ENCODE results near the gene TMX3. TPM values are rescaled to one million over a fixed set of nuclear protein-coding genes. Genes with fewer than 3 reads are reported as not detected.

TMX3 gene
- total RNA-seq, 1 experiment from 2014 or later: 33.3 TPM

DNA sequence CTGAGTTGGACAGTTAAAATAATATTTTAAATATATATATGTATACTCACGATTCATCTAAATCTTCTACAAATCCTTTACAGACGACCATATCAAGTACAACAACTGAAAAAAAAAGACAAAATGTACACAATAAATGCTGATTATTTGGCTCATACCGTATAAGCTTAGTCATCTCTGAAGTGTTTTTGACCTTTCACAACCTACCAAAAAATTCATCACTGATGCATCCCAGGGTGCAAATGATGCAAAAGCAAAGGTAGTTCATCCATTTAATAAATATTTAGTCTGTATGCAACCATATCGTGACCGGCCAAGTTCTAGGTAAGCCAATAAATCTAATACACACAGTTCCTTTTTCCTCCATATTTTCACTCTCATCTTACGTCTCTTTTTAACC lies 1.1 kb downstream of the TMX3 start:
- peak overlapping the region; percentile 96 for H3K4me3 Mint-ChIP-seq
- peaks cover 19% of the 10 kb centered on the region for H3K4me1 Mint-ChIP-seq
- ChIA-PET CTCF (no interaction called here), POLR2A (no interaction called here)
- TF ChIP-seq, protein P1, sequence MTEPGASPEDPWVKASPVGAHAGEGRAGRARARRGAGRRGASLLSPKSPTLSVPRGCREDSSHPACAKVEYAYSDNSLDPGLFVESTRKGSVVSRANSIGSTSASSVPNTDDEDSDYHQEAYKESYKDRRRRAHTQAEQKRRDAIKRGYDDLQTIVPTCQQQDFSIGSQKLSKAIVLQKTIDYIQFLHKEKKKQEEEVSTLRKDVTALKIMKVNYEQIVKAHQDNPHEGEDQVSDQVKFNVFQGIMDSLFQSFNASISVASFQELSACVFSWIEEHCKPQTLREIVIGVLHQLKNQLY (CRISPR knock-in tag; IDR thresholded peaks at IDR 0.05): no peak
- TF ChIP-seq, protein P2, sequence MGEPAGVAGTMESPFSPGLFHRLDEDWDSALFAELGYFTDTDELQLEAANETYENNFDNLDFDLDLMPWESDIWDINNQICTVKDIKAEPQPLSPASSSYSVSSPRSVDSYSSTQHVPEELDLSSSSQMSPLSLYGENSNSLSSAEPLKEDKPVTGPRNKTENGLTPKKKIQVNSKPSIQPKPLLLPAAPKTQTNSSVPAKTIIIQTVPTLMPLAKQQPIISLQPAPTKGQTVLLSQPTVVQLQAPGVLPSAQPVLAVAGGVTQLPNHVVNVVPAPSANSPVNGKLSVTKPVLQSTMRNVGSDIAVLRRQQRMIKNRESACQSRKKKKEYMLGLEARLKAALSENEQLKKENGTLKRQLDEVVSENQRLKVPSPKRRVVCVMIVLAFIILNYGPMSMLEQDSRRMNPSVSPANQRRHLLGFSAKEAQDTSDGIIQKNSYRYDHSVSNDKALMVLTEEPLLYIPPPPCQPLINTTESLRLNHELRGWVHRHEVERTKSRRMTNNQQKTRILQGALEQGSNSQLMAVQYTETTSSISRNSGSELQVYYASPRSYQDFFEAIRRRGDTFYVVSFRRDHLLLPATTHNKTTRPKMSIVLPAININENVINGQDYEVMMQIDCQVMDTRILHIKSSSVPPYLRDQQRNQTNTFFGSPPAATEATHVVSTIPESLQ (CRISPR knock-in tag; IDR thresholded peaks at IDR 0.05): no peak
- TF ChIP-seq TEAD1 (CRISPR knock-in tag; IDR thresholded peaks at IDR 0.05) (no peak), CREM (CRISPR knock-in tag; IDR thresholded peaks at IDR 0.05) (no peak), MXD4 (CRISPR knock-in tag; IDR thresholded peaks at IDR 0.05; ENCODE audit: borderline replicate concordance) (no peak), IRF2 (CRISPR knock-in tag; IDR thresholded peaks at IDR 0.05; ENCODE audit: borderline replicate concordance, low read depth) (no peak)
- TF ChIP-seq, protein P3, sequence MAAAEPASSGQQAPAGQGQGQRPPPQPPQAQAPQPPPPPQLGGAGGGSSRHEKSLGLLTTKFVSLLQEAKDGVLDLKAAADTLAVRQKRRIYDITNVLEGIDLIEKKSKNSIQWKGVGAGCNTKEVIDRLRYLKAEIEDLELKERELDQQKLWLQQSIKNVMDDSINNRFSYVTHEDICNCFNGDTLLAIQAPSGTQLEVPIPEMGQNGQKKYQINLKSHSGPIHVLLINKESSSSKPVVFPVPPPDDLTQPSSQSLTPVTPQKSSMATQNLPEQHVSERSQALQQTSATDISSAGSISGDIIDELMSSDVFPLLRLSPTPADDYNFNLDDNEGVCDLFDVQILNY (CRISPR knock-in tag; IDR thresholded peaks at IDR 0.05): no peak
- TF ChIP-seq, protein P4, sequence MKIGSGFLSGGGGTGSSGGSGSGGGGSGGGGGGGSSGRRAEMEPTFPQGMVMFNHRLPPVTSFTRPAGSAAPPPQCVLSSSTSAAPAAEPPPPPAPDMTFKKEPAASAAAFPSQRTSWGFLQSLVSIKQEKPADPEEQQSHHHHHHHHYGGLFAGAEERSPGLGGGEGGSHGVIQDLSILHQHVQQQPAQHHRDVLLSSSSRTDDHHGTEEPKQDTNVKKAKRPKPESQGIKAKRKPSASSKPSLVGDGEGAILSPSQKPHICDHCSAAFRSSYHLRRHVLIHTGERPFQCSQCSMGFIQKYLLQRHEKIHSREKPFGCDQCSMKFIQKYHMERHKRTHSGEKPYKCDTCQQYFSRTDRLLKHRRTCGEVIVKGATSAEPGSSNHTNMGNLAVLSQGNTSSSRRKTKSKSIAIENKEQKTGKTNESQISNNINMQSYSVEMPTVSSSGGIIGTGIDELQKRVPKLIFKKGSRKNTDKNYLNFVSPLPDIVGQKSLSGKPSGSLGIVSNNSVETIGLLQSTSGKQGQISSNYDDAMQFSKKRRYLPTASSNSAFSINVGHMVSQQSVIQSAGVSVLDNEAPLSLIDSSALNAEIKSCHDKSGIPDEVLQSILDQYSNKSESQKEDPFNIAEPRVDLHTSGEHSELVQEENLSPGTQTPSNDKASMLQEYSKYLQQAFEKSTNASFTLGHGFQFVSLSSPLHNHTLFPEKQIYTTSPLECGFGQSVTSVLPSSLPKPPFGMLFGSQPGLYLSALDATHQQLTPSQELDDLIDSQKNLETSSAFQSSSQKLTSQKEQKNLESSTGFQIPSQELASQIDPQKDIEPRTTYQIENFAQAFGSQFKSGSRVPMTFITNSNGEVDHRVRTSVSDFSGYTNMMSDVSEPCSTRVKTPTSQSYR (CRISPR knock-in tag; IDR thresholded peaks at IDR 0.05): no peak
- ATAC-seq (no peak), DNase-seq (ENCODE audit: low spot score) (no peak)
- no peak overlapping the region for H3K27ac Mint-ChIP-seq
- no peaks in the 10 kb centered on the region for H3K27me3 Mint-ChIP-seq (ENCODE audit: low read depth)
- H3K36me3 Mint-ChIP-seq: peaks cover 28% of the 10 kb centered on the region
- H3K9me3 Mint-ChIP-seq: no peaks in the 10 kb centered on the region

DNA sequence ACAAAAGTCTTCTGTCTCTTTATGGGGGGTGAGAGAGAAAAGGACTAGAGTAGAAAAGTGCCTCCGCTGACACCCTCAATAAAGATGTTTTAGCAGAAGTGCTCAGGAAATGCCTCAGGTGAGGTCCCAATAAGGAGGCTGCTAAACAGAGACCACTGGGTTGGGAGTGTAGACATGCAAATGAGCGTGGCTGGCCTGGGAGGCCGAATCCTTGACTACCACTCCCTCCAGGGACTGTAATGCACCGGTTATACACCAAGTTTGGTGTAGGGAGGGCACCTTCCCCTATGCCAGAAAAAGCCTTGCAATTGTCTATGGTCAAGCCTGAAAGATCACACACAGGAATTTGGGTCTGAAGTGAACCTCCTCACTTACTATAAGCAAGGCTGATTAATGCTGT lies 1.8 kb downstream of the TMX3 start:
- H3K36me3 Mint-ChIP-seq: peaks cover 34% of the 10 kb centered on the region
- CTCF ChIA-PET: no interaction called here
- H3K9me3 Mint-ChIP-seq: no peaks in the 10 kb centered on the region
- H3K4me3 Mint-ChIP-seq: peak overlapping the region; percentile 65
- peak; percentile 30 for ATAC-seq
- no peaks in the 10 kb centered on the region for H3K27me3 Mint-ChIP-seq (ENCODE audit: low read depth)
- TF ChIP-seq, protein P5, sequence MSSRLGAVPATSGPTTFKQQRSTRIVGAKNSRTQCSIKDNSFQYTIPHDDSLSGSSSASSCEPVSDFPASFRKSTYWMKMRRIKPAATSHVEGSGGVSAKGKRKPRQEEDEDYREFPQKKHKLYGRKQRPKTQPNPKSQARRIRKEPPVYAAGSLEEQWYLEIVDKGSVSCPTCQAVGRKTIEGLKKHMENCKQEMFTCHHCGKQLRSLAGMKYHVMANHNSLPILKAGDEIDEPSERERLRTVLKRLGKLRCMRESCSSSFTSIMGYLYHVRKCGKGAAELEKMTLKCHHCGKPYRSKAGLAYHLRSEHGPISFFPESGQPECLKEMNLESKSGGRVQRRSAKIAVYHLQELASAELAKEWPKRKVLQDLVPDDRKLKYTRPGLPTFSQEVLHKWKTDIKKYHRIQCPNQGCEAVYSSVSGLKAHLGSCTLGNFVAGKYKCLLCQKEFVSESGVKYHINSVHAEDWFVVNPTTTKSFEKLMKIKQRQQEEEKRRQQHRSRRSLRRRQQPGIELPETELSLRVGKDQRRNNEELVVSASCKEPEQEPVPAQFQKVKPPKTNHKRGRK (CRISPR knock-in tag; IDR thresholded peaks at IDR 0.05; ENCODE audit: borderline replicate concordance): no peak
- TF ChIP-seq, protein P6, sequence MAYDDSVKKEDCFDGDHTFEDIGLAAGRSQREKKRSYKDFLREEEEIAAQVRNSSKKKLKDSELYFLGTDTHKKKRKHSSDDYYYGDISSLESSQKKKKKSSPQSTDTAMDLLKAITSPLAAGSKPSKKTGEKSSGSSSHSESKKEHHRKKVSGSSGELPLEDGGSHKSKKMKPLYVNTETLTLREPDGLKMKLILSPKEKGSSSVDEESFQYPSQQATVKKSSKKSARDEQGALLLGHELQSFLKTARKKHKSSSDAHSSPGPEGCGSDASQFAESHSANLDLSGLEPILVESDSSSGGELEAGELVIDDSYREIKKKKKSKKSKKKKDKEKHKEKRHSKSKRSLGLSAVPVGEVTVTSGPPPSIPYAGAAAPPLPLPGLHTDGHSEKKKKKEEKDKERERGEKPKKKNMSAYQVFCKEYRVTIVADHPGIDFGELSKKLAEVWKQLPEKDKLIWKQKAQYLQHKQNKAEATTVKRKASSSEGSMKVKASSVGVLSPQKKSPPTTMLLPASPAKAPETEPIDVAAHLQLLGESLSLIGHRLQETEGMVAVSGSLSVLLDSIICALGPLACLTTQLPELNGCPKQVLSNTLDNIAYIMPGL (CRISPR knock-in tag; IDR thresholded peaks at IDR 0.05): no peak
- TF ChIP-seq, protein P7, sequence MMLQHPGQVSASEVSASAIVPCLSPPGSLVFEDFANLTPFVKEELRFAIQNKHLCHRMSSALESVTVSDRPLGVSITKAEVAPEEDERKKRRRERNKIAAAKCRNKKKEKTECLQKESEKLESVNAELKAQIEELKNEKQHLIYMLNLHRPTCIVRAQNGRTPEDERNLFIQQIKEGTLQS (CRISPR knock-in tag; conservative IDR thresholded peaks at IDR 0.05): no peak
- TF ChIP-seq, protein P8, sequence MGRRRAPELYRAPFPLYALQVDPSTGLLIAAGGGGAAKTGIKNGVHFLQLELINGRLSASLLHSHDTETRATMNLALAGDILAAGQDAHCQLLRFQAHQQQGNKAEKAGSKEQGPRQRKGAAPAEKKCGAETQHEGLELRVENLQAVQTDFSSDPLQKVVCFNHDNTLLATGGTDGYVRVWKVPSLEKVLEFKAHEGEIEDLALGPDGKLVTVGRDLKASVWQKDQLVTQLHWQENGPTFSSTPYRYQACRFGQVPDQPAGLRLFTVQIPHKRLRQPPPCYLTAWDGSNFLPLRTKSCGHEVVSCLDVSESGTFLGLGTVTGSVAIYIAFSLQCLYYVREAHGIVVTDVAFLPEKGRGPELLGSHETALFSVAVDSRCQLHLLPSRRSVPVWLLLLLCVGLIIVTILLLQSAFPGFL (CRISPR knock-in tag; IDR thresholded peaks at IDR 0.05; ENCODE audit: borderline replicate concordance): no peak
- TF ChIP-seq HMGA2 (CRISPR knock-in tag; IDR thresholded peaks at IDR 0.05): no peak
- TF ChIP-seq TP53 (CRISPR knock-in tag; IDR thresholded peaks at IDR 0.05): no peak
- no peak for TF ChIP-seq ELF4 (CRISPR knock-in tag; IDR thresholded peaks at IDR 0.05; ENCODE audit: low read depth)
- TF ChIP-seq NFYB (CRISPR knock-in tag; conservative IDR thresholded peaks at IDR 0.05; ENCODE audit: low read depth): no peak
- TF ChIP-seq, protein P9, sequence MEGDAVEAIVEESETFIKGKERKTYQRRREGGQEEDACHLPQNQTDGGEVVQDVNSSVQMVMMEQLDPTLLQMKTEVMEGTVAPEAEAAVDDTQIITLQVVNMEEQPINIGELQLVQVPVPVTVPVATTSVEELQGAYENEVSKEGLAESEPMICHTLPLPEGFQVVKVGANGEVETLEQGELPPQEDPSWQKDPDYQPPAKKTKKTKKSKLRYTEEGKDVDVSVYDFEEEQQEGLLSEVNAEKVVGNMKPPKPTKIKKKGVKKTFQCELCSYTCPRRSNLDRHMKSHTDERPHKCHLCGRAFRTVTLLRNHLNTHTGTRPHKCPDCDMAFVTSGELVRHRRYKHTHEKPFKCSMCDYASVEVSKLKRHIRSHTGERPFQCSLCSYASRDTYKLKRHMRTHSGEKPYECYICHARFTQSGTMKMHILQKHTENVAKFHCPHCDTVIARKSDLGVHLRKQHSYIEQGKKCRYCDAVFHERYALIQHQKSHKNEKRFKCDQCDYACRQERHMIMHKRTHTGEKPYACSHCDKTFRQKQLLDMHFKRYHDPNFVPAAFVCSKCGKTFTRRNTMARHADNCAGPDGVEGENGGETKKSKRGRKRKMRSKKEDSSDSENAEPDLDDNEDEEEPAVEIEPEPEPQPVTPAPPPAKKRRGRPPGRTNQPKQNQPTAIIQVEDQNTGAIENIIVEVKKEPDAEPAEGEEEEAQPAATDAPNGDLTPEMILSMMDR (IDR thresholded peaks at IDR 0.05): no peak
- TF ChIP-seq CBFB (CRISPR knock-in tag; IDR thresholded peaks at IDR 0.05; ENCODE audit: low read depth): no peak
- TF ChIP-seq SMAD4 (CRISPR knock-in tag; IDR thresholded peaks at IDR 0.05): no peak
- no peak for TF ChIP-seq TEAD1 (CRISPR knock-in tag; IDR thresholded peaks at IDR 0.05)
- TF ChIP-seq RELA (CRISPR knock-in tag; IDR thresholded peaks at IDR 0.05; ENCODE audit: borderline replicate concordance): no peak
- TF ChIP-seq ZNF317 (CRISPR knock-in tag; IDR thresholded peaks at IDR 0.05; ENCODE audit: borderline replicate concordance, low read depth): no peak
- TF ChIP-seq ZNF671 (CRISPR knock-in tag; IDR thresholded peaks at IDR 0.05): no peak
- no peak for DNase-seq (ENCODE audit: low spot score)
- no peak overlapping the region for H3K27ac Mint-ChIP-seq
- POLR2A ChIA-PET: no interaction called here
- H3K4me1 Mint-ChIP-seq: peaks cover 19% of the 10 kb centered on the region
